HepG2 (cell line): ENCODE measurements around the gene GRHL1. TPM values are rescaled to one million over a fixed set of nuclear protein-coding genes. Genes with fewer than 3 reads are reported as not detected.

Source experiments
- ARID4A ChIP-seq: sonication (generic); formaldehyde crosslinking; IDR thresholded peaks from 2 replicates; pipeline ENCODE4 v1.5.0; 2020; ENCODE audit warnings: mild to moderate bottlenecking, missing genetic modification reagents, borderline replicate concordance
- BORCS8-MEF2B ChIP-seq: sonication (generic); formaldehyde crosslinking; IDR thresholded peaks from 2 replicates; pipeline ENCODE4 v1.8.0; 2022; ENCODE audit warnings: mild to moderate bottlenecking, missing genetic modification reagents
- CHD4 ChIP-seq: fragments of 200-600 bp; sonication (generic); IDR thresholded peaks from 2 replicates; pipeline ENCODE4 v1.7.0; 2017; ENCODE audit warnings: mild to moderate bottlenecking, low read length, borderline replicate concordance
- MED8 ChIP-seq: sonication (generic); formaldehyde crosslinking; IDR thresholded peaks from 2 replicates; pipeline ENCODE4 v1.8.1; 2023; ENCODE audit warnings: mild to moderate bottlenecking, missing genetic modification reagents; ENCODE audit not compliant: insufficient replicate concordance
- MZF1 ChIP-seq: sonication (generic); formaldehyde crosslinking; IDR thresholded peaks from 2 replicates; pipeline ENCODE4 v1.8.1; 2023; ENCODE audit warnings: mild to moderate bottlenecking, missing genetic modification reagents, borderline replicate concordance
- PHF8 ChIP-seq: sonication (generic); formaldehyde crosslinking; IDR thresholded peaks from 2 replicates; pipeline ENCODE4 v1.5.0; 2020; ENCODE audit warnings: missing genetic modification reagents
- RBM39 ChIP-seq: fragments of 200-400 bp; formaldehyde crosslinking; IDR thresholded peaks from one replicate; pipeline ENCODE4 v1.6.1; 2018; ENCODE audit warnings: antibody characterized with exemption, mild to moderate bottlenecking, low read depth, low read length; ENCODE audit not compliant: poor library complexity, severe bottlenecking
- SMAD9 ChIP-seq: sonication (generic); formaldehyde crosslinking; IDR thresholded peaks from 2 replicates; pipeline ENCODE4 v1.5.1; 2020; ENCODE audit warnings: mild to moderate bottlenecking, missing genetic modification reagents
- SP5 ChIP-seq: IDR thresholded peaks from 2 replicates; pipeline ENCODE4 v1.6.1; 2016; ENCODE audit warnings: low read depth, borderline replicate concordance
- THRA ChIP-seq: sonication (generic); formaldehyde crosslinking; IDR thresholded peaks from 2 replicates; pipeline ENCODE4 v1.4.0; 2020; ENCODE audit warnings: missing genetic modification reagents, borderline replicate concordance
- TRAFD1 ChIP-seq: sonication (generic); formaldehyde crosslinking; IDR thresholded peaks from 2 replicates; pipeline ENCODE4 v1.5.1; 2020; ENCODE audit warnings: missing genetic modification reagents, mild to moderate bottlenecking, borderline replicate concordance
- ZNF687 ChIP-seq: sonication (generic); formaldehyde crosslinking; IDR thresholded peaks from 2 replicates; pipeline ENCODE4 v1.5.1; 2020; ENCODE audit warnings: mild to moderate bottlenecking, missing genetic modification reagents, moderate library complexity
- ZNF749 ChIP-seq: sonication (generic); formaldehyde crosslinking; IDR thresholded peaks from 2 replicates; pipeline ENCODE4 v1.8.0; 2022; ENCODE audit warnings: mild to moderate bottlenecking, missing genetic modification reagents, moderate library complexity, borderline replicate concordance
- polyA plus RNA-seq, 8 experiments: library from polyadenylated mRNA; depleted of rRNA in 3 of 8; stranded (reverse) in 7 of 8; unstranded in 1 of 8; fragments of >200 nt; fragmentation: Illumina TruSeq in 4 of 8; extraction: Trizol in 4 of 8; gene quantifications; 2 replicates each; pipeline versions ENCODE4 v1.2.1 to v1.2.3, GENCODE V29; 2011 to 2016; ENCODE audit warnings: low read depth in 4 of 8, missing spikeins in 1 of 8, mixed read lengths in 1 of 8; ENCODE audit not compliant: insufficient read depth in 1 of 8
- total RNA-seq, 5 experiments: library from RNA; depleted of rRNA; stranded (reverse); fragments of >200 nt; fragmentation: Illumina TruSeq; extraction: Trizol; gene quantifications; 2 replicates each; pipeline ENCODE4 v1.2.3, GENCODE V29; 2016; ENCODE audit warnings: low read depth in 1 of 5

The GRHL1 gene
- total and polyA plus RNA-seq, 2 of the 13 experiments (the other 11 are each of a cell fraction or from before 2014, with no cell fraction given): 9.3 to 12.0 TPM

- TF ChIP-seq ARID4A (CRISPR knock-in tag) (peak; percentile 59; the same call in 1 of the 2 replicates), MED8 (CRISPR knock-in tag) (no peak), PHF8 (CRISPR knock-in tag) (no peak), BORCS8-MEF2B (peak; percentile 93), SMAD9 (CRISPR knock-in tag) (no peak), CHD4 (no peak), THRA (CRISPR knock-in tag) (peak; percentile 11; the same call in 1 of the 2 replicates), TRAFD1 (no peak), ZNF687 (CRISPR knock-in tag) (peak; percentile 79), MZF1 (CRISPR knock-in tag) (no peak), RBM39 (no peak), ZNF749 (CRISPR knock-in tag) (peak; percentile 91; the same call in 1 of the 2 replicates), SP5 (CRISPR knock-in tag) (peak; percentile 70)
Observed at GRCh38 chr2:10043906-10044601, 92.6 kb downstream of the GRHL1 start (continued).
